HG03060 (cell line): ENCODE results near the gene NIFK.
"Not testable (repeated sequence)": the region's sequence is repeated elsewhere in the genome, so short reads cannot be mapped to it uniquely, and the experiment has no call there.

Source experiments
- ATAC-seq: cut with Tn5 transposase; IDR thresholded peaks from one replicate; pipeline ENCODE4 v1.9.1; 2021; ENCODE audit warnings: low read depth, moderate number of reproducible peaks; ENCODE audit not compliant: unreplicated experiment

Gene NIFK

DNA sequence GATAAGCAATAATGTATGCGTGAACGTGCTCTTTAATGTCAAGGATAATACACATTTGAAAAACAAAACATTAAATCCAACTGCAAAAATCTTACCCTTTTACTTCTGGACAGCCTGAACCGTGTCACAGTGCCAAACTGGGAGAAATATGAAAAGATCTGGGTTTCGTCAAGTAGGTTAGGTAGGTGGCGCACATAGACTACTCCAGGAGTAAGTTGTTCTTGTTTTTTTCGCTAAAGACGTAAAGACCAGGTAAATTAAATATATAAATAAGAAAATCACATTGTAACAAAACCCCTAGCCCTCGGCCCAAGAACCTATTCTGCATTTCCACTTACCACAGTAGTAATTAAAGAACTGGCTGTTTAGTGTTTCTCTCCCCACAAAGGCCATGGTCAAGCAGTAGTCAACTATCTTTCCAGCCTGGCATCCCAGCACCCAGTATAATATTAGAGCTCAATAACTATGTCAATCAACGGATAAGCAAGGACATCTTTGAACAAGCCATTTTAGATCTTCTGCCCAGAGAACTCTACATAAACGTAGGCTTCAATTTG, 1.1 kb downstream of the NIFK start:
- ATAC-seq, result no peak

DNA sequence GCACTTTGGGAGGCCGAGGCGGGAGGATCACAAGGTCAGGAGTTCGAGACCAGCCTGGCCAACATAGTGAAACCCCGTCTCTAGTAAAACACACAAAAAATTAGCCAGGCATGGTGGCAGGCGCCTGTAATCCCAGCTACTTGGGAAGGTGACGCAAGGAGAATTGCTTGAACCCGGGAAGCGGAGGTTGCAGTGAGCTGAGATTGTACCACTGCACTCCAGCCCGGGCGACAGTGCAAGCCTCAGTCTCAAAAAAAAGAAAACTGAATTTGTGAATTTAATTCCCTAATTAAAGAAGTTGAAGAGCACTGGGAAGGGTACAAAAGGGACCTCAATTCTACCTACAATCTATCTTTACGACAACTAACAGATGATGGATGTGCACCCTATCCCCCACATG, 2.1 kb downstream of the NIFK start:
- ATAC-seq, result not testable (repeated sequence)

DNA sequence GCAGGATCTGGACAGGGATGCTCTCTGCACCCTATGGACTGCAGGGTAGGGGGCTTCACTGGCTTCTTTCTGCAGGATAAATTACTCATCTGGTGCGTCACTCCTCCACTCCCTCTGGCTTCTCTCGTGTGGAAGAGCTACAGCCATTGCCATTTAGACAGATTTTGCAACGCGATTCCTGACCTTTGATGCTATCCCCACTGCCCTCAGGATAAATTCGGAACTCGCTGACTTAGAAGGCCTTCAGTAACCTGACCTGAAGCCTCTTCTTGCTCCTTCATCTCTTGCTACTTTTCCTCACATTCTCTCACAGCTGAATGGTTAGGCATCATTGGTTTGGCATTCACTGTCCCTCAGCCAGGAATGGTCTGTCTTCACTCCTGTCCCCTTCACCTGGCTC, 5.3 kb downstream of the NIFK start:
- no peak for ATAC-seq

DNA sequence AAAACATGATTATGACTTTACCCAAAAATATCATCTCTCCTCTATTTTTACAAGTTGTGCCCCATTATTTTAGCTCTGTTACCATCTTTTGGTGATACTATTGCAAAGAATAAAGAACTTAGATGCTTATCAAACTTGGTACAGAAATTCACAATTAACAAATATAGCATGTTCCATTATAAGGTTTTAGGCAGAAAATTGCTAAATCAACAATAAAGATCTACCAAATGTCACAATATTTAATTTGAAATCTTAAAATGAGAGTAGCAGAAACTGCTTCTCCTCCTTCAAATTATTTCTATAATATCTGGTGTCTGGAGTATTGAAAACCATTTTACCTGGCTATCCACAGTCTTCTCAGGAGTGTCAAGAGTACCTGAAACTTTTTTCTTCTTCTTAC, 8.7 kb downstream of the NIFK start:
- no peak for ATAC-seq

DNA sequence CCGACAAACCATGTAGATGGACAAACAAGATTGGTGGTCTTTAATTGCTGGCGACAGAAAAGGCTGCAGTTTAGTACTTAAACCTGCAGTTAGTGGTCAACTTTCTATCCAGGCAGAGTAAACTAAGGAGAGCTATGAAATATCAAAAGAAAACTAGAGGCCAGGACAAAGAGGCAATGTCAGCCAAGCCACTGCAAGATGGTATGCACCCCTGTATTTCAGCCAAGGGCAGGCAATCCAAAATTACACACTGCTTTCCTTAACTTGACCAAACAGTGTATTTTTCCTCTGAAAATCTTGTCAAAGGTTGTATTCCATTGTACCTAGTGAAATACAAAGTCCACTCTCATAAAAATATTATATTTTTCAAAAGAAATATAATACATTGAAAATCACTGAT, 9.3 kb downstream of the NIFK start:
- no peak for ATAC-seq

DNA sequence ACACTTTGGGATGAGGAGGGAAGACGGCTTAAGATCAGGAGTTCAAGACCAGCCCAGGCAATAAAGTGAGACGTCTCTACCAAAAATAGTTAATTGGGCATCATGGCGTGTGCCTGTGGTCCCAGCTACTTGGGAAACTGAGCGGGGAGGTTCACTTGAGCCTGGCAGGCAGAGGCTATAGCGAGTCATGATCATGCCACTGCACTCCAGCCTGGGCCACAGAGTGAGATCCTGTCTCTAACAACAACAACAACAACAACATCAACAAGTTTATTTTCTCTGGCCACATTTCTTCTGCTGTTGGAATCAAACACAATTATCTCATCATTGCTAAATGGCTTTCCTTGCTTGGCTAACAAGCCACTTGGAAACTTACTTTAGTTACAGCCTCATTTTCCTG, 13.4 kb downstream of the NIFK start:
- ATAC-seq, result no peak

DNA sequence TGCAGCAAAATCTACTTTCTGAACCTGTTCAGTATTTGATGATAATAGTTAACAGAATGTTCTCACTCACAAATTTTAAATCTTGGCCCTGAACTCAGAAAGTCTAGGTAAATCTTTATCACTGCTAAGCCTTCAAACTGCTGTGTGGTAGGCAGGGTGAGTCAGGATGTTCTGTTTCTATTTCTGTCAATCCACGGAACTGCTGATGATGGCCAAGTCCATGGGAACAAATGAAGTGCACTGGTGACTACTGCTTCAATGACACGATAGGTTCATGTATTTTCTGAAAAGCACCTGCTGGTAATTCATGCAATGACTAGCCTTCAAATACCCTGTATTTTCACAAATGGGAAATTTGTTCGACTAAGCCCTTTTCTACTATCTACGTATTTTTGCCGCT, 14.2 kb downstream of the NIFK start:
- no peak for ATAC-seq

DNA sequence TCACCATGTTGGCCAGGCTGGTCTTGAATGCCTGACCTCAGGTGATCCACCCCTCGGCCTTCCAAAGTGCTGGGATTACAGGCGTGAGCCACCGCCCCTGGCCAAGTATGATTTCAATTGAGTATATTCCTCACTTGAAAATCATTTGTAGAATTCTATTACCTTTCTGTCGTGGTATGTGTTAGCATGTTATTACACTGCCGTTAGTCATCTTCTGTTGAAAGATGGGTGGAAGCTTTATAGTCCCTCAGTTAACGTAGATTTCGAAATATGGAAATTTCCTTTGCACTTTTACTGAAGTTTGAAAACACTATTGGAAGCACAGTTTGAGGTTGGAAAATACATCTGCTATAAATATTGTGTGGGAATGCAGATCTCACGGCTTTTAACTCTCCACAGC, 14.7 kb downstream of the NIFK start:
- ATAC-seq, result no peak

DNA sequence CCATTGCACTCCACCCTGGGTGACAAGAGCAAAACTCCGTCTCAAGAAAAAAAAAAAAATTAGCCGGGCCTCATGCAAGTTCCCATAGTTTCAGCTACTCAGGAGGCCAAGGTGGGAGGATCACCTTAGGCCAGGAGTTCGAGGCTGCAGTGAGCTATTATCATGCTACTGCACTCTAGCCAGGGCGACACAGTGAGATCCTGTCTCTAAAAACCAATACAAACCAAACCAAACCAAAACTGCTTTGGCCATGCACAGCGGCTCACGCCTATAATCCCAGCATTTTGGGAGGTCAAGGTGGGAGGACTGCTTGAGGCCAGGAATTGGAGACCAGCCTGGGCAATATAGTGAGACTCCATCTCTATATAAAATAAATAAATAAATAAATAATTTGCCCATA, 19.1 kb downstream of the NIFK start:
- no peak for ATAC-seq

DNA sequence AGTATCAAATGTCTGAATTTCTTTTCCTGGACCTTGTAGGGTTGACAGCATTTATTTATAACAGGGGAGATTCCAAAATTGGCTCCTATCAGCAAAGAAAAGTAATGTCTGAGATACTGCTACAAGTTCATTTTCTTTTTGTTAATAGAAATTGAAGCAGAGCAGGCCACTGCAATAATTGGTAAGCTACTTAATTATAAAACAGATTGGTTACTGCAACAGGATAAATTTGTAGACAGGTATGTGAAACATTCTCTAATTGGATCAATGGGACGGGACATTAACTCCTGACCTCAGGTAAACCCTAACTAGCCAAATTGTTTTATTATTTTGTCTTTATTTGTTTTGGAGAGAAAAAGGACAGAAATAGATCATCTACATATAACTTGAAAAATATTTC, 20.5 kb downstream of the NIFK start:
- no peak for ATAC-seq

DNA sequence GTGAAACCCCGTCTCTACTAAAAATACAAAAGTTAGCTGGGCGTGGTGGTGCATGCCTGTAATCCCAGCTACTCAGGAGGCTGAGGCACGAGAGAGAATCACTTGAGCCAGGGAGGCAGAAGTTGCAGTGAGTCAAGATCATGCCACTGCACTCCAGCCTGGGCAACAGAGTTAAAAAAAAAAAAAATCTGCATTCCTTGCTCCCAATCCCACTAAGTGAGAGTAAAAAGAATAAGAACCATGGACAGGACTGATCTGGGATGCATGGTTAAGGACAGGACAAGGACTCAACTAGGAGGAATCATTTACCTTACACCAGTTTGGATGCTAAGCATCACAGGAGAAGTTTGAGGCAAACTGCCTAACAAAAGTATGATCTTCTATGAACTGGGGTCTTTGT, 25.2 kb downstream of the NIFK start:
- not testable (repeated sequence) for ATAC-seq

DNA sequence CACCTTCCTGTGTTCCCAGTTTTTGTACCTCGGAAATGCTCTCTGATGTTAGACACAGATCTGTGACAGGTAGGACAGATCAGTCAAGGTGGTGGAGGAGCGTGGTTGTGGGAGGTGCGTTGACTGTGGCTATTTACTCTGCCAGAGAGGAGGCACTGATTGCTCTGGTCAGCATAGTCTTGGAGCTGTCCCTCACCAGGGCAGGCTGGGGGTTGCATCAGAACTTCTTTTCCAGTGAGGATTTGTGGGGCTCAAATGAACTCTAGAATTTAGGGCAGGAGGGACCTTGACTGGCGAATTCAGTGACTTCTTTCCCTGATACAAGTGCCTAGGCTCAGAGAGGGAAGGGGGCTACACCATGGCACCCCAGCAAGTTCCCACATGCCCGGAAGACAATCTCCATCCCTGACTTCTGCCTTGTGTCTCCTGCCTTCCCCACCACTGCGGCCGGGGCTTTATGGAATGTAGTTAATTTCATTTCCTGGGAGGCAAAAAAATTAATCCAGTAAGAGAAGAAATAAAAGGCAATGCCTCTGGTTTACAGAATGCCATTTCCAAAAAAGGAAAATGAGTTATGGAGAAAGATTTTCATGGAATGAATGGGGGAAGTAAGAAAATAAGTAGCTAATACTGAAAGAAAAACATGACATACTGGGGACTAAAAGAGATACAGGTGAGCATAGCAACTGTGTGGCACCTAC, 26.1 kb downstream of the NIFK start:
- no peak for ATAC-seq

DNA sequence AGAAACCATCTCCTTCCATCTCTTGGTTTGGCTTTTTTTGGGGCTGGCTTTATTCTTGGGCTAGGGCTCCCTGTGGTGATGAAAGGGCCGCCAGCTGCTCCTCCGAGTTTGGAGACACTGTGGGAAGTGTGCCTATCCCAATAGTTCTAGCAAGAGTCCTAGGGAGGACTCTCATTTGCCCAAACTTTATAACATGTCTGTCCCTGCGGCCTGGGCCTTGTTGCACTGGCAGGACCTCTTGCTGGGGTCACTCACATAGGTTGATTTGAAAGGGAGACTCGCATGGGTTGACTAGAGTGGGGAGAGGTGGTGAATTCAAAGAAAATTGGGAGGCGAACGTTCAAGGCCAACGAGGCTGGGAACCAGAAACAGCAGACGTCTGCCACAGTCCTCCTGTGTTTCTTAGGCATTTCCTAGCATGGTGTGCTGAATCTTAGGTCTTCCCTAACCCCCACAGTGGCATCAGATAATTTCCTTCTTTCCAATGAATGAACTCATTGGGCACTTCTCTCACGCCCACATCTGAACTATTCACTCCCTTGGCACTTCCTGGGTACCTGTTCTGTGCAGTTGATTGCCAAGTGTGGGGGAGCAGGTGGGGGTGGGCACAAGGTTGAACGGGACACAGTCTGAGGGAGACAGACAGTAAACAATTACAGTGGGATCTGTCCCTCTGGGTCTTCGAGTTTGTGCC, 26.8 kb downstream of the NIFK start:
- ATAC-seq, result no peak

DNA sequence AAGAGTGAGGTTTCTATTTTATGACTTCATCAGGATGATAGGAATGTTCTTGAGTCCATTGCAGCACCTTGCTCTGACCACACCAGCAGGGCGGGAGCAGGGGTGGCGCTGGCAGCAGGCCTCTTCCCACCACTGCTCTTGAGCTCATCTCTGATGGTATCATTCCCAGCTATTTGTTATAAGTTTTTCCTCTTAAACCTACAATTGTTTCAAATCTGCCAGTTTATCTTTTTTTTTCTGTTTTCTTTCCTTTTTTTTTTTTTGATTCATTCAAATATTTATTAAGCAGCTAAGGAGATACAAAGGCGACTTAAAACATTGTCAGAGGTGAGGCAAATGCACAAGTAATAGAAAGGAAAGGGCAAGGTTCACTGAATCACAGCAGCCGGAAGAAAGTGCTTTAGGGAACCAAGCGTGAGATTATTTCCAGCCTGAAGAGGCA, 28.7 kb downstream of the NIFK start:
- no peak for ATAC-seq

DNA sequence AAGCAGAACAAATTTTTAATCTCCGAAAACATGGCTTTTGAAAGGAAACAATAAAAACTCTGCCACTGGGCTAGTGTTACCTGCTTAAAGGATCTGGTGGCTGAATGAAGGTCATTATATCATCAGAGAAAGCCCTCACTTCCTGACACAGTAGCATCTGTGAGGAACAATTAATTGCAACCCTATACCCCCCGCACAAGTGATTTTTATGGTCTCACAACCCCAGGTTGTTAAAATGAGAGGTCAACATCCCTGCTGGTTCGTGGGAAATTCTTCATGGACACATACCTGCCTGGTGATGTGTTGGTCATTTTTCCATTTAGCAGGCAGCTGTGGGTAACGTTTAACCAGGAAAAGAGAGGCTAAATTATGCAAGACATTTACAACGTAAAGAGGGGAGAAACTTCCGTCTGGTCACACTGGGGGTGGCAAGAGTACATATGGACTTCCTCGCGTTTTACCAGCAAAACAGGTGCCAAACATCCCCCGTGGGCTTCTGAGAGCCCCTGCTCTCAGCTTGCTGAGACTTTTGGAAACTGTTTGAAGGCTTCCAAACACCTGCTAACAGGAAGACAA, 29.2 kb downstream of the NIFK start:
- no peak for ATAC-seq

DNA sequence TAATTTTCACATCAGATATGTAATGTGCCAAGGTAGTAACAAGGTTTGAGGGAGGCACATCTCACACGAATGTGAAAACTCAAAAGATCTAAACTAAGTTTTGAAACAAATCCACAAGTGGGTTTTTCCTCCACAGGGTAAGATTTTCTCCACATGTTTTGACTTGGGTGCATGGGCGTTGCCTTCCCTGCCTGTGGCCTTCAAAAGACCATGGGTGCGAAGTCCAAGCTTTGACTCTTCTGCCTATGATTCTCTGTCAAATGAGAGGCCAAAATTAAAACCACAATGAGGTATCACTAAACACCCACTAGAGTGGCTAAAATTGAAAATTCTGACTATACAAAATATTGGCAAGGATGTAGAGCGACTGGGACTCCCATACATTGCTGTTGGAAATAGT, 30.7 kb downstream of the NIFK start:
- no peak for ATAC-seq

DNA sequence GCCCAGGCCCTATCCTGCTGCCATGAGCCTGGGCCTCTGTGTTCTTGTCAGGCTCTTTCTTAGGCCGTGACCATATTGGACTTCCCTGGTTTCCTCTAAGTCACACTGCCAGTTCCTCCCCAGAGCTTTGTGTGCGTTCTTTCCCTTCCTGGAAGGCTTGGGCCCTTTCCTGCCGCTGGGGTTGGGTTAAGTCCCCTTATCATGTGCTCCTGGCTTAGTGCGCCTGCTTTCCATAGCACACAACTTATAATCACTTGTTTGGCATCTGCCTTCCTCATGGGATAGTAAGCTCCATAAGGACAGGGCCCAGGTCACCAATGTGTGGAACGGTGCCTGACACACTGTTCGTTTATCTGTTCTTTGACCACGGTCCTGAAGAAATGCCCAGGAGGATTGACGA, 31.3 kb downstream of the NIFK start:
- no peak for ATAC-seq

DNA sequence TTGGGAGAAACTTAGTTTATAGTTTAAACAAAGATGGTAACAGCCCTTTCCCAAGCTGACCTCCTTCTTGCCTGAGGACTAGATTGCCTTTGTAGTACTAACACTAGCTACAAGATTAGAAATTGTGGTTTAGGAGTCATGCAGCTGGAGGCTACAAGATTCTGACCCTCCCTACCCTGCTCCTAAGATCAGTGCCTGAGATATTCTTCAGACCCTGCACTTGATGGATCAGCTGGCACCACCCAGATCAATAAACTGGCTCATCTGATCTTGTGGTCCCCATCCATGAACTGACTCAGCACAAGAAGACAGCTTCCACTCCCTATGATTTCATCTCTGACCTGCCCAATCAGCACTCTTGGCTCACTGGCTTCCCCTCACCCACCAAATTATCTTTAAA, 34.9 kb downstream of the NIFK start:
- not testable (repeated sequence) for ATAC-seq

DNA sequence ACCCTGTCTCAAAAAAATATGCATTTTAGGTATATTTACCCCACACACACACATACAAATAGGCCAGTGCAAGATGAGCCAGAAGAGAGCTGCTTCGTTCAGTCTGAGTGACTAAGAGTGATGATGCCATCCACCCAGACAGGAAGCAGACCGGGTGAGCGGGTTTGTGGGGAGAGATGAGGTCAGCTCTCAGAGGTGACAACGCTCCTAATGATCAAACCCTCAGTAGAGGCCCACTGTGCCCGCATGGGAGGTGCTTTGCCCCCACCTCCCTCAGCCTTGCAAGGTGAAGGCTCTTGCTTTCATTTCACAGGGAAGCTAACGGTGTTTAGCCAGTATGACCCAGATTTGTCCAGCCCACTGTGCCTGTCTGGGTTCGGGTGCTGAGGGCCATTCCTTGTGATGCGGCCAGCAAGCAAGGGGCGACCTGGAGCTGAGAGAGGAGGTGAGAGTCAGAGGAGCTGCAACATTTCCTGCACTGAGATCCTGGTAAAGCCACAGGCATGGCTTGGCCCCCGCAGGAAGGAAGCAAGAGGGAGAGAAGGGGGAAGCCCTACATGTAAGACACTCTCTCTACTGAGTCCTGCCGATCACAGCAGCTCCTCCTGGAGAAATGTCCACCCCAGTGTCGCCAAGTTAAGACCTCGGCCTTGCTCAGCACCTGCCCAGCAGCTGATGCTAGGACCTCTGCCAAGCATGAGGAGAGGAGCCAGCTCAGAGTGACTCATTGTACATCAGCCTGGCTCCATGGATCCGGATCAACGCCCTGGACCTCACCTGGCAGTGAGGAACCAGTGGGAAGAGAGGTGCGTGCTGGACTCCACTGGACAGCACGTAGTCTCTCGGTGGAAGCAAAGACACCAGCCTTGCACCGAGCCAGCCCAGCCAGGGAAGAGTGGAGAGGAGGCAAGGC, 37.0 kb downstream of the NIFK start:
- peak; percentile 91 for ATAC-seq

DNA sequence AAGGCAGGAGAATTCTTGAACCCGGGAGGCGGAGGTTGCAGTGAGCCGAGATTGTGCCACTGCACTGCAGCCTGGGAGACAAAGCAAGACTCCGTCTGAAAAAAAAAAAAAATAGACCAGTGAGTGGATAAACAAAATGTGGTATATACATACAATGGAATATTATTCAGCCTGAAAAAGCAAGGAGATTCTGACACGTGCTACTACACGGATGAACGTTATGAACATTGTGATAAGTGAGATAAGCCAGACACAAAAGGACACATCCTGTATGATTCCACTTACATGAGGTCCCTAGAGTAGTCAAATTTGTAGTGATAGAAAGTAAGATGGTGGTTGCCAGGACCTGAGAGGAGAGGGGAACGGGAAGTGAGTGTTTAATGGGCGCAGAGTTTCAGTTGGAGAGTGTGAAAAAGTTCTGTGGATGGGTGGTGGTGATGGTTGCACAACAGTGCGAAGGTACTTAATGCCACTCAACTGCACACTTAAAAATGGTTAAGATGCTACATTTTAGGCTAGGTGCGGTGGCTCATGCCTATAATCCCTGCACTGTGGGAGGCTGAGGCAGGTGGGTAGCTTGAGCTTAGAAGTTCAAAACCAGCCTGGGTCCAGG, 38.3 kb downstream of the NIFK start:
- no peak for ATAC-seq
